ENCODE measurements around the gene NXPH2. TPM values are rescaled to one million over a fixed set of nuclear protein-coding genes. Genes with fewer than 3 reads are reported as not detected.

NXPH2 gene
- total RNA-seq, 2 experiments from 2014 or later: not detected

- no peak for TF ChIP-seq CTCF (IDR thresholded peaks at IDR 0.05)
- POLR2A ChIA-PET: no interaction called here
- intact Hi-C loops (cut with DNase I, micrococcal nuclease): no loop called here
- CTCF ChIA-PET: no interaction called here
- Histone ChIP-seq H3K36me3 (ENCODE audit: insufficient read depth, low read length) (no peaks in the 10 kb centered on the region), H3K9me3 (ENCODE audit: control insufficient read depth in 1 of 2, insufficient read depth in 1 of 2, low read length in 2 of 2) (no peaks in the 10 kb centered on the region), H3K27me3 (ENCODE audit: control insufficient read depth in 1 of 2, insufficient read depth in 2 of 2, low read length in 2 of 2) (peaks cover 0 to 9% of the 10 kb centered on the region in 2 experiments), H3K27ac (ENCODE audit: low read depth in 1 of 2, low read length in 2 of 2) (no peak overlapping the region), H3K4me1 (ENCODE audit: insufficient read depth, low read length) (no peaks in the 10 kb centered on the region), H3K4me3 (ENCODE audit: low read length) (no peak overlapping the region)
- ATAC-seq (ENCODE audit: poor library complexity): no peak
- H3K4me3 Mint-ChIP-seq: no peak overlapping the region
- no peak for DNase-seq
- H3K36me3 Mint-ChIP-seq (ENCODE audit: low read depth): no peaks in the 10 kb centered on the region
- H3K27ac Mint-ChIP-seq: no peak overlapping the region
- H3K9me3 Mint-ChIP-seq: no peaks in the 10 kb centered on the region
- no peaks in the 10 kb centered on the region for H3K4me1 Mint-ChIP-seq (ENCODE audit: low read depth)
- H3K27me3 Mint-ChIP-seq: peaks cover 15% of the 10 kb centered on the region
Measured at GRCh38 chr2:138713069-138713496, 67.1 kb downstream of the NXPH2 start.

- CTCF ChIA-PET: no interaction called here
- no peak overlapping the region for H3K4me3 Mint-ChIP-seq
- intact Hi-C loops (cut with DNase I, micrococcal nuclease): no loop called here
Measured at GRCh38 chr2:138712212-138712979, 67.8 kb downstream of the NXPH2 start.

GRCh38 chr2:138711812-138712211 is 68.4 kb downstream of the NXPH2 start:
- Mint-ChIP-seq H3K9me3 (no peaks in the 10 kb centered on the region), H3K27ac (no peak overlapping the region), H3K4me1 (ENCODE audit: low read depth) (no peaks in the 10 kb centered on the region), H3K4me3 (no peak overlapping the region), H3K36me3 (ENCODE audit: low read depth) (no peaks in the 10 kb centered on the region), H3K27me3 (peaks cover 10% of the 10 kb centered on the region)
- DNase-seq (no peak), ATAC-seq (ENCODE audit: poor library complexity) (no peak)
- H3K27me3 ChIP-seq (ENCODE audit: control insufficient read depth in 1 of 2, insufficient read depth in 2 of 2, low read length in 2 of 2): peaks cover 0 to 6% of the 10 kb centered on the region in 2 experiments
- no peaks in the 10 kb centered on the region for H3K36me3 ChIP-seq (ENCODE audit: insufficient read depth, low read length)
- H3K4me3 ChIP-seq (ENCODE audit: low read length): no peak overlapping the region
- H3K9me3 ChIP-seq (ENCODE audit: control insufficient read depth in 1 of 2, insufficient read depth in 1 of 2, low read length in 2 of 2): no peaks in the 10 kb centered on the region
- no peaks in the 10 kb centered on the region for H3K4me1 ChIP-seq (ENCODE audit: insufficient read depth, low read length)
- ChIA-PET CTCF (no interaction called here), POLR2A (no interaction called here)
- intact Hi-C loops (cut with DNase I, micrococcal nuclease): no loop called here
- no peak overlapping the region for H3K27ac ChIP-seq (ENCODE audit: low read depth in 1 of 2, low read length in 2 of 2)
- no peak for TF ChIP-seq CTCF (IDR thresholded peaks at IDR 0.05)

More at GRCh38 chr2:138712212-138712979, 67.8 kb downstream of the NXPH2 start:
- Mint-ChIP-seq H3K36me3 (ENCODE audit: low read depth) (no peaks in the 10 kb centered on the region), H3K27me3 (peaks cover 12% of the 10 kb centered on the region), H3K27ac (no peak overlapping the region), H3K9me3 (no peaks in the 10 kb centered on the region), H3K4me1 (ENCODE audit: low read depth) (no peaks in the 10 kb centered on the region)
- no peak for TF ChIP-seq CTCF (IDR thresholded peaks at IDR 0.05)
- H3K36me3 ChIP-seq (ENCODE audit: insufficient read depth, low read length): no peaks in the 10 kb centered on the region
- DNase-seq (no peak), ATAC-seq (ENCODE audit: poor library complexity) (no peak)
- H3K27ac ChIP-seq (ENCODE audit: low read depth in 1 of 2, low read length in 2 of 2): no peak overlapping the region
- H3K4me1 ChIP-seq (ENCODE audit: insufficient read depth, low read length): no peaks in the 10 kb centered on the region
- H3K9me3 ChIP-seq (ENCODE audit: control insufficient read depth in 1 of 2, insufficient read depth in 1 of 2, low read length in 2 of 2): no peaks in the 10 kb centered on the region
- H3K27me3 ChIP-seq (ENCODE audit: control insufficient read depth in 1 of 2, insufficient read depth in 2 of 2, low read length in 2 of 2): peaks cover 0 to 9% of the 10 kb centered on the region in 2 experiments
- H3K4me3 ChIP-seq (ENCODE audit: low read length): no peak overlapping the region
- POLR2A ChIA-PET: no interaction called here
